Right atrium auricular region (tissue), 2 donors: Measurements from ENCODE around the gene SERAC1. TPM values are rescaled to one million over a fixed set of nuclear protein-coding genes. Genes with fewer than 3 reads are reported as not detected.

Source experiments
- DNase-seq: peaks from one replicate; pipeline ENCODE4 v3.0.0-alpha.2; 2019; ENCODE audit warnings: low spot score
- H3K27ac ChIP-seq, 2 donors: fragments of 200-600 bp; sonication (generic); 1 replicate in 1 of 2; 2 replicates in 1 of 2; pipeline ENCODE4 v1.5.1; 2016 to 2019
- H3K27me3 ChIP-seq, 2 donors: fragments of 200-600 bp; sonication (generic); one replicate each; pipeline versions ENCODE4 v1.5.1 to v1.6.0; 2017 to 2019
- H3K36me3 ChIP-seq: fragments of 200-600 bp; sonication (generic); one replicate; pipeline ENCODE4 v1.5.1; 2016
- H3K4me1 ChIP-seq, 2 donors: fragments of 200-600 bp; sonication (generic); one replicate each; pipeline versions ENCODE4 v1.5.1 to v1.6.0; 2017 to 2019
- H3K4me3 ChIP-seq, 2 donors: fragments of 200-600 bp; sonication (generic); 1 replicate in 1 of 2; 2 replicates in 1 of 2; pipeline ENCODE4 v1.5.1; 2017 to 2019; ENCODE audit warnings: mild to moderate bottlenecking in 1 of 2, moderate library complexity in 1 of 2
- H3K9me3 ChIP-seq, 2 donors: fragments of 200-600 bp; sonication (generic); one replicate each; pipeline ENCODE4 v1.5.1; 2019
- CTCF ChIP-seq, 2 donors: fragments of 200-600 bp; sonication (generic); IDR thresholded peaks; one replicate each; pipeline ENCODE4 v1.5.1; 2019; ENCODE audit warnings: antibody characterized with exemption in 2 of 2
- total RNA-seq, 2 donors: library from RNA; depleted of rRNA; stranded (reverse); fragments of >200 nt; gene quantifications; one replicate each; pipeline ENCODE4 v1.1.0, GENCODE V29; 2016

Gene SERAC1
- total RNA-seq, 2 donors from 2014 or later: 5.0 to 5.8 TPM

- no peak for TF ChIP-seq CTCF (IDR thresholded peaks at IDR 0.05)
- peaks cover 0 to 14% of the 10 kb centered on the region in 2 donors for H3K4me1 ChIP-seq
- no peaks in the 10 kb centered on the region for H3K27me3 ChIP-seq
- H3K9me3 ChIP-seq: no peaks in the 10 kb centered on the region
- DNase-seq: no peak
- H3K4me3 ChIP-seq: no peak overlapping the region
- H3K27ac ChIP-seq: peak overlapping the region in 1 of 2 donors; percentile 35
- H3K36me3 ChIP-seq: peaks cover 67% of the 10 kb centered on the region
These were observed 99.7 kb downstream of the SERAC1 start for GRCh38 chr6:158068156-158068892.

GRCh38 chr6:158067436-158068015 is 100.5 kb downstream of the SERAC1 start:
- DNase-seq: no peak
- H3K27me3 ChIP-seq: no peaks in the 10 kb centered on the region
- peaks cover 75% of the 10 kb centered on the region for H3K36me3 ChIP-seq
- no peak overlapping the region for H3K4me3 ChIP-seq
- no peak overlapping the region for H3K27ac ChIP-seq
- TF ChIP-seq CTCF (IDR thresholded peaks at IDR 0.05): no peak
- H3K4me1 ChIP-seq: peaks cover 0 to 14% of the 10 kb centered on the region in 2 donors
- no peaks in the 10 kb centered on the region for H3K9me3 ChIP-seq

- Histone ChIP-seq H3K9me3 (no peaks in the 10 kb centered on the region), H3K4me3 (no peak overlapping the region), H3K4me1 (peaks cover 0 to 17% of the 10 kb centered on the region in 2 donors), H3K36me3 (peaks cover 75% of the 10 kb centered on the region), H3K27ac (no peak overlapping the region), H3K27me3 (no peaks in the 10 kb centered on the region)
- DNase-seq: no peak
- no peak for TF ChIP-seq CTCF (IDR thresholded peaks at IDR 0.05)
These were observed 101.8 kb downstream of the SERAC1 start for GRCh38 chr6:158066136-158066781.

- Histone ChIP-seq H3K4me1 (peaks cover 0 to 26% of the 10 kb centered on the region in 2 donors), H3K27ac (no peak overlapping the region), H3K4me3 (no peak overlapping the region), H3K9me3 (no peaks in the 10 kb centered on the region), H3K36me3 (peaks cover 60% of the 10 kb centered on the region), H3K27me3 (no peaks in the 10 kb centered on the region)
- no peak for DNase-seq
- TF ChIP-seq CTCF (IDR thresholded peaks at IDR 0.05): no peak
These were observed 103.3 kb downstream of the SERAC1 start for GRCh38 chr6:158064725-158065251.

GRCh38 chr6:158063736-158064135 is 104.3 kb downstream of the SERAC1 start:
- H3K36me3 ChIP-seq: peaks cover 53% of the 10 kb centered on the region
- H3K4me3 ChIP-seq: no peak overlapping the region
- no peak for DNase-seq

More at GRCh38 chr6:158063736-158064135, 104.3 kb downstream of the SERAC1 start:
- Histone ChIP-seq H3K9me3 (no peaks in the 10 kb centered on the region), H3K27me3 (no peaks in the 10 kb centered on the region), H3K27ac (no peak overlapping the region), H3K4me1 (peaks cover 0 to 30% of the 10 kb centered on the region in 2 donors)
- no peak for TF ChIP-seq CTCF (IDR thresholded peaks at IDR 0.05)
